HTERT RPE-1 (cell line): ENCODE measurements around the gene DTHD1.

Experiments used
- in situ Hi-C: fragments of 300-500 bp; cut with MboI; formaldehyde crosslinking; loops from 4 replicates; pipeline ENCODE4 v1.14.3; 2020; ENCODE audit warnings: low sequenced_read_pairs

Gene DTHD1

DNA sequence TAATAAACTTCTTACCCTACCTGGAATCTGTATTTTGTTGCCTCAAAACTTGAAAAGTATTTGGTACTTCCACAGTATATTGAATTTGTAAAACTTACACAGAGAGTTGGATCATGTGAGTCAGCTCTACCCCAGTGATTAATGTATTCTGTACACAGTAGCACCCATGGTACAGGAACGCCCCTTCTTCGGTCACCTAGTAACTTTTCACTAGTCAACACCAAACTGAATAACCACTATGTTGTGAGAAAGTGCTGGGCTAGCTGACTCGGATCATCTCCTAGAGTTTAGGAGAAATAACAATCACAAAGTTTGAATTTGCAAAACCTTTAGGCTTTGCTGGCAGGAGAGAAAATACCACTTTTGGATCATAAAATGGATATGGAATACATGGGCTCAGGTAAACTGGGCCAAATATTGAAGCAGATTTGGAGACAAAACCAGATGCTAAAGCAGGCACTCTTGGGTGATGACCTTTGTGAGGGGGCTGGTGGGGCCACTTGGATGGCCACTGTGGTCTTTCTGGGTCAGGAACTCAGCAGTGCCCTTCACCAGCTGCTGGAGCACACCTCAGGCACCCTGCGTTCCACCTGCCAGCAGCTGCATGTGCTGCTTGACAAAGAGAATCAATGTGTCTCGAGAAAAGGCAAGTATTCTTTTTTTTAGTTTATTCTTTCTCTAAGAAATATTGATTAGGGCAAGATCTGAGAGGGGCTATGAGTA, at the start of gene DTHD1:
Gene DTHD1 (plus strand): TSS at position 233 of the 723 bp plus-strand sequence. CDS start 143 bp downstream, at position 376.
- in situ Hi-C loops: no loop called here

DNA sequence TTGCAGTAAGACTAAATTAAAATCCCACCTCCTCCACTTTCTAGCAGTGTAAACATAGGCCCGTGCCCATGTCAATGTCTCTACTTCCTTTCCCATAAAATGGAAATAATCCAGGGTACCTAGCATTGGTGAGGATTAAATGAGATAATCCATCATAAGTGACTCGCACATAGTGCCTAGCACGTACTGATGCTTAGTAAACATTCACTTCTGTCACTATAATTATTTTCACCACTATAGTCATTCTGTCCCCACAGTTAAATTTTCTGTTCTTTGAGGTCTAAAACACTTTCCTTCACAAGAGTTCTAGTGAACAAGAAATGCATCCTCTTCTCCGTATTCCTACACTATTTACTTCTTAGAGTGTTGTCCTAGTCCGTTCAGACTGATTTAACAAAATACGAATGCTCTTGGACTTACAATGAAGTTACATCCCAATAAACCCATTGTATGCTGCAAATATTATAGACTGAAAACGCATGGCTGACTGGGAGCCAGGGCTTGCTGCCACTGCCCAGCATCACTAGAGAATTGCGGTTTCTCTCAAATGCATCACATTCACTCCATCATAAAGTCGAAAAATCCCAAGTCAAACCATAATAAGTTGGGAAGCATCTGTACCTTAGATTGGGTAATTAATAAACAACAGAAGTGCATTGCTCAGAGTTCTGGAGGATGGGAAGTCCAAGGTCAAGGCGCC, 47.7 kb upstream of the DTHD1 start:
- in situ Hi-C loops: no loop called here

- in situ Hi-C loops: no loop called here
These were observed 46.1 kb upstream of the DTHD1 start for GRCh38 chr4:36235306-36235705.

- in situ Hi-C loops: no loop called here
These were observed 45.3 kb upstream of the DTHD1 start for GRCh38 chr4:36236159-36236558.

DNA sequence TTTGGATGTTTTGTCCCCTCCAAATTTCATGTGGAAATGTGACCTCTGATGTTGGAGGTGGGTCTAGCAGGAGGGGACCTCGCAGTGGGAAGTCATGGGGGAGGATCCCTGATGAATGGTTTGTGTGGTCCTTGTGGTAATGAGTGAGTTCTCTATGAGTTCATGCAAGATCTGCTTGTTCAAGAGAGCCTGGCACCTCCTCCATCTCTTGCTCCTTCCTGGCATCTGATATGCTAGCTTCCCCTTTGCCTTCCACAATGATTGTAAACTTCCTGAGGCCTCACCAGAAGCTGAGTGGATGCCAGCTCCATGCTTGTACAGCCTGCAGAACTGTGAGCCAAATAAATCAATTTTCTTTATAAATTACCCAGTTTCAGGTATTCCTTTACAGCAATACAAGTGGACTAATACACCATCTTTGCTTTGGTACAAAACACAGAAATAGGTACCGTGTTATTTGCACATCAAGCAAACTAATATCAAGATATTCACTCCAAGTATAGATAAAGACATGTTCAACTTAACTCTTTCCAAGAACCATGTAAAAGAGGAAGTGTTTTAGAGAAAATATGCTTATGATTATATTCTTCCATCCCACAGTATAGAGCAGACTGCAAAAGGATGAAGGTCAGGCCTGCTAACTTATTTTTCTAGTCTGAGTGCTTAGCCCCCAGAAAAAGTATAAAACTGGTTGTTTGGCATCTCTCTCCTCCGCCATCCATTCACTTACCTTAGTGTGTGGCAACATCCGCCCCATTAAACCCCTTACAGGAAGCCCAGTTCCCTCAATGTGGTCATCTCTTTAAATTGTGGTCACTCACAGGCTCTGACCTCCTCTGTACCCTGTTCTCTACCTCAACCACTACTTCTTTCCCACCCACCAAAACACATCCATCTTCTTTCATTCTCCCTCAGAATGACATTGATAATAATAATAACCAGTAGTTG, 43.8 kb upstream of the DTHD1 start:
- in situ Hi-C loops: no loop called here

DNA sequence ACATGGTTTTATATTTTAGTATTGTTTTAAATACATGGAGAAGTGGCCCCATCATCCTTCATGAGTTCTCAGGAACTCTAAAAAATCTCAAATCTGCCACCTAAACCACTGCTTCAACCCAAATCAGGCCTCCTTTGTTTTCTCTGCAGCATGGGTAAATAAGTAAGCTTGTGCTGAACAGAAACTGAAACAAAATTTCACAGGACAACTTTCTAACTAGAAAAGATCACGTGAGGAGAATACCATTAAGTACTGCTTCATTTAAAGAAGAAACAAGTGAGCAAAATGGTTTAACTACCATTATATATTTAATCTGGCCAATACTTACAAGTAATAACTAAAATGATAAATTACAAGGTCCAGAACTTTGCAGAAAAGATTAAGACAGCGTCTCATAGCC, 39.6 kb upstream of the DTHD1 start:
- in situ Hi-C loops: no loop called here

DNA sequence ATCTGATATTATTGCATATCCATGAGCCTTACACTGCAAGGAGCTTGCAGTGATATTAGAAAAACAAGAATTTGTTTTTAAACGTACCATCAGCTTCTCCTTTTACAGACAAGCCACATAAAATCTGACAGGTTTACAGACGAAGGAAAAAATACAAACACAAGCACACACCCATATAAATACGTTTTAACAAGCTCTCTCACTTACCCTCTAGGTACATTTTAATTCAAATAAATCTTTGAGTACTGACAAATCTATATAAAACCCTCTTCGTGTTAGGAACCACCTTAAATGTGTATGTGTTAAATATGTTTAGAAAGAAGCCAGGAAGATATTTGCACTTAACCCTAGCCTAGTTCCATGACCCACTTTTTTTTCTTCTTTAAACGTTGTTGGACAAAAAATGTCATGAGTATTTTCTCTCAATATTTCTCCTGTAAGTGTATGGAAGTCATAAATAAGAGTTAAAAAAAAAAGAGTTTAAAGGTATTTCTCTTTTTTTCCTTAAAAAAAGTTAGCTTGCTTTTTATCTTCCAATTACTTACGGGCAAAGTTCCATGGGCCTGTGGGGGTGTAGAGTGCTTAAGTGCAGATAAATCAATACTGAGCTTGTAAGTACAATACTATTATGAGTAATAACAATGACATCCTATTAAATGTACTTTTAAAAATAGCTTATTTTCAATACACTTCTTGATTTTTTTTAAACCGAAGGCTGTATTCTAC, 38.6 kb upstream of the DTHD1 start:
- in situ Hi-C loops: no loop called here

DNA sequence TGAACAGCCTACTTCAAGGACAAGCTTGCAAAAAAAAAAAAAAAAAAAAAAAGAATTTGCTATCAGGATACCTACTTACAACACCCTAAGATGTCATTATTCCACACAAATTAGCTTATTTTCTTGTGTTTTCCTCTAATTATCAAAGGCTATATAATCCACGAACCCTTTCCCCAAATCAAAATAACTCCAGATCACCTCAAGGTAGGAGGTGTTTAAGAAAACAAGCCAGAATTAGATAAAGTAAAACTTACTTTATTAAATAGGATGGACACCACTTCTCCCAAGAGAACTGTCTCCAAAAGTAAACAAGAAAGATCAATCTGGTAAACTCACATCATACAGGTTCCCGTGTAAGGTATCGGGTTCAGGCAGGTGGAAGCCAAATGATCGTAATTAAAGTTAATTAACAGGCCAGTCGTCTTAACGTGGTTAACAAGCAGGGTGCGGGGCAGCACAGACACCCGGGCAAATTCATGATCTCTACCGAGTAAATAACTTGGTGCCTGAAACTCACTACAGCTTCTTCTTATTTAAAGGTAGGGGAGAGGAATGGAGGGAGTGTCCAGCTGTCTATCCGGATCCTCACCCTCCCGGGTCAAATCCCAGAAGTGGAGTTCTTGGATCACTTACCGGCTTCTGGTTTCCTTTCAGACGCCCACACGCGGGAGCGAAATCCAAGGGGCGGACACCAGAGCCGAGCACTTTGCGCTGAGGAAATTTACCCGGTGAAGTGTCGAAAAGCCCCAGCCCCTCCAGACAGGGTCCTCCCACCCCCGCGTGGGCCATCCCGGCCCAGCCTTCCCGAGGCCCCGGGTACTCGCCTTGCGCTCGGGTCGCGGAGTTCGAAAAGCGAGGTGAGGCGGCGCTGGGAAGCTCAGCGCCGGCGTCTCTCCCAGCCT, 37.8 kb upstream of the DTHD1 start:
- in situ Hi-C loops: no loop called here

- in situ Hi-C loops: no loop called here
These were observed 36.9 kb upstream of the DTHD1 start, which contains the start of gene ARAP2 for GRCh38 chr4:36244257-36245082. TSS of gene ARAP2 (minus strand) at chr4:36244514. CDS start at chr4:36229486, 15,028 bp downstream.

DNA sequence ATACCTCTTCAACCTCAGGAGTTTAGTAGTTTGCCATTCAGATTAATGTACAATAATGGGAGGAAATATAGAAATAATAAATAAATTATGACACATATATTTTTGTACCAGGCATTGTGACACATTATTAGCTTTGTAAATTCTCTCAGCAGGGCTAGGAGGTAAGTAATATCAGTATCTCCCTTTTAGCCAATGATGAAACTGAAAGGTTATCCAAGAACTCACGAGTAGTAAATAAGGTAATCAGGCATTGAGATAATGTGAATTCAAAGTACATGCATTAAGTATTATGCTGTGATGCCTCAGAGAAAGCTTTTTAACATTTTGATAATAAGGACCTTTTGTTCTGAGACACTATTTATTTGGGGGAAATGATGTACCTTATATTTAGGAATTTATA, 31.8 kb upstream of the DTHD1 start:
- in situ Hi-C loops: no loop called here

- in situ Hi-C loops: no loop called here
These were observed 29.4 kb upstream of the DTHD1 start for GRCh38 chr4:36251983-36252382.

DNA sequence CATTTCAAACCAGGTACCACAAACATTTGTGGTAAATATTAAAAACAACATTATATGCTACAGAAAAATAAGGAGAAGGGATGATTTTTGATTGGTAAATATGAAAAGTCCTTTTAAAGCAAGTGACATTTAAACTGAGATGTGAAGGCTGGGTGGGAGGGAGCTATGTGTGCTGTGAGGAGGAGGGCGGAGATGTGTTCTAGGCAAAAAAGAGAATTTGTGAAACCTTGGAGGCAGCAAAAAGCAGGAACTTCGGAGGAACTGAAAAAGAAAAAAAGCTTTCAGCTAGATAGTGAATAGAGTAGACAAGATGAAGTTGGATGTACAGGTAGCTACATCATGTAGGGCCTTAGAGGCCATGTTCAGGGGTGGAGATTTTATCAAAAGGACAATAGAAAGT, 27.0 kb upstream of the DTHD1 start:
- in situ Hi-C loops: no loop called here

DNA sequence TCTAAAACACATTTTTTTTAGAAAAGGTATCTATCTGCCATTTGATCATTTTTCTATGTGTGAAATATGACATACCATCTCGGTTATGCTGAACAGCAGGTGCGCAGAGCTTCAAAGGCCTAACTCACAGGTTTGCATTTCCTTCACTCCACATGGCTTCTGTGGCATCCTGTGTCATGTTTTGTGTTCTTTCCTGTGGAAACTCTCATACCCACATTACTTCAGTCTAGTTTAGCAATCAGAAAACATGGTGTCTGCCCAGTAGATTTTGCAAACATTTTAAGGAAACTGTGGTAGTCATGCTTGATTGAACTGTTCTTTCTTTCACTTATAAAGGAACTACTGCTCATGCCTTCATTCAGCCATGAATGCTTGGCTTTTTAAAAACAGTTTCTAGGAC, 25.8 kb upstream of the DTHD1 start:
- in situ Hi-C loops: no loop called here

DNA sequence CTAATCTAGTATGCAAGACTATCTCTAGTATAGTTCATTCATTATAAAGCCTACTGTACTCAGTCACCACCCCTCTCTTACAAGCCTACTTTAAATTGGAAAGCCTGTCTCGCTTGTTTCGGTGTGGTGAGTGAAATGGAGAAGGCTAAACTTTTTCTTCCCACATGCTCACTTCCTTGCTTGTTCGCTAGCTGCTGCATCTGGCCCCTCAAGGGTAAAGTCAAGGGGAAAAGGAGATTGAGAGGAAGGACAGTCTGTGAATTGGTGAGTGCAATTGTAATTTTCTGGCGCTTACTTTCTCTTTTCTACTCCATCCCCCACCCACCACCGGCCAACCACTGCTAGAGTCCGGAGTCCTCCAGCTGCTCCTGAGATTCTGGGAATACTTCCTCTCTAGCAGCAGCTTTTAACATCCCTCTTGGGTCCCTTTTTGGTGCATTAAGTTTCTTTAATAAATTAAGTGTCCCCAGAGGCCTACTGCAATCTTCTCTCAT, 25.0 kb upstream of the DTHD1 start:
- in situ Hi-C loops: no loop called here

DNA sequence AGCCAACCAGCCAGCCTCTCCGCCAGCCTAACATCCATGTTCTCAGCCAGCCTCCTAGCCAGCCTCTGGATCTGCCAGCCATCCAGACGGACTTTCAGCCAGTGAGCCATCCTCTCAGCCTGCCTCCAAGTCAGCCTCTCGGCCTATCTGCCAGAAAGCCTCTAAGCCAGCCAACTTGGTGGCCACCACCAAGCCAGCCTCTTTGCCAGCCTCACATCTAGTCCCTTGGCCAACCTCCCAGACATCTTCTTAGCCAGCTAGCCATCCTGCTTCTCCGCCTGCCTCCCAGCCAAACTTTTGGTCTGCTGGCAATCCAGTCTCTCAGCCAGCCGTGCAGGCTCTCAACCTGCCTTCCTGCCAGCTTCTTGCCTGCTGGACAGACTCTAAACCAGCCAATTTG, 20.7 kb upstream of the DTHD1 start:
- in situ Hi-C loops: no loop called here

GRCh38 chr4:36264207-36264826, 17.1 kb upstream of the DTHD1 start:
- in situ Hi-C loops: no loop called here

DNA sequence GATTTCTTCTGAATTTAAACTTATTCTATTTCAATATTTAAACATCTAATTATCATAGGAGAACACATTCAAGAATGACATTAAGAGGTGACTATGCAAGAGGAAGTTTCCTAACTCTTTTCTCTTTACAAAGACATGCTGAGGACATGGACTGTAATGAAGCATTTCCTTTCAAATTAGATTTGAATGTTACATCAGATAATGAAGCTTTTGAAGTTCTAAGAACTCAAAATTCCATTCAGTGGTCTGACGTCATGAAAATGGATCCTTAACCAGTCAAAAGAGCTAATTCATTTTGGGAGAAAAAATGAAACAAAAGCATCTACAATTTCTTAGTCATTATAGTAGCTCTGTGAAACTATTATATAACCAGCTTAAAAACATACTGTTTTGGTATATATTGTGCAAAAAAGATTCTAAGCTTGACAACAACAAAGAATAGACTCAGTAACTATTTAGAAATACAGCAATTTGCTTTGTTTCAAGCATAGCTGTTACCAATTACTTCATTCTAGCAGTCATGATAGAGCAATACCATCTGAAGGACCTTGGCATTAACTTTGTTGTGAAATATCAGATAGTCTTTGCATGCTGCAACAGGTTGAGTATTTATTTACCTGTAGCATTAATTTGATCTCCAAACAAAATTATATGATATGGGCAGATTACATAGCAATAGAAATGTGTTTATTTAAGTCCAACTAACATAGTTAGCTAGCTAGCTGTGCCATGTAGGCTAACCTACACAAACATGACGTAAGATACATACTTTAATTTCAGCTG, 13.7 kb upstream of the DTHD1 start:
- in situ Hi-C loops: no loop called here
